GM21367 (cell line): Measurements from ENCODE around the gene IBA57.

Experiments
- ATAC-seq: cut with Tn5 transposase; IDR thresholded peaks from one replicate; pipeline ENCODE4 v1.9.1; 2021; ENCODE audit not compliant: unreplicated experiment

Gene IBA57

GRCh38 chr1:228144193-228144992 lies 21.2 kb upstream of the IBA57 start:
- ATAC-seq = no peak

GRCh38 chr1:228144993-228145343 lies 20.6 kb upstream of the IBA57 start:
- no peak for ATAC-seq

GRCh38 chr1:228145463-228146416 lies 19.9 kb upstream of the IBA57 start:
- no peak for ATAC-seq

GRCh38 chr1:228146417-228147150 lies 19.0 kb upstream of the IBA57 start:
- ATAC-seq = no peak

GRCh38 chr1:228147151-228147693 lies 18.4 kb upstream of the IBA57 start:
- ATAC-seq = no peak

GRCh38 chr1:228147768-228148167 lies 17.8 kb upstream of the IBA57 start:
- no peak for ATAC-seq

GRCh38 chr1:228148196-228148861 lies 17.3 kb upstream of the IBA57 start:
- no peak for ATAC-seq

GRCh38 chr1:228148935-228149405 lies 16.6 kb upstream of the IBA57 start:
- no peak for ATAC-seq

- no peak for ATAC-seq
Observed at GRCh38 chr1:228149406-228150119, 16.0 kb upstream of the IBA57 start, which contains the start of gene GJC2. GJC2 (plus strand) TSS chr1:228149930; CDS start chr1:228157759, 7,829 bp downstream.

- no peak for ATAC-seq
Observed at GRCh38 chr1:228150120-228150460, 15.5 kb upstream of the IBA57 start.

GRCh38 chr1:228150461-228151179 lies 15.0 kb upstream of the IBA57 start:
- ATAC-seq = no peak

- ATAC-seq = no peak
Observed at GRCh38 chr1:228151180-228151925, 14.3 kb upstream of the IBA57 start.

- no peak for ATAC-seq
Observed at GRCh38 chr1:228152097-228152917, 13.3 kb upstream of the IBA57 start.

- ATAC-seq = no peak
Observed at GRCh38 chr1:228152918-228153258, 12.7 kb upstream of the IBA57 start.

GRCh38 chr1:228154021-228154669 lies 11.5 kb upstream of the IBA57 start:
- no peak for ATAC-seq

- ATAC-seq = no peak
Observed at GRCh38 chr1:228154670-228155571, 10.7 kb upstream of the IBA57 start.
